HepG2 (cell line): Measurements from ENCODE around the gene CAPZA2. TPM values are rescaled to one million over a fixed set of nuclear protein-coding genes. Genes with fewer than 3 reads are reported as not detected.

Experiments used
- AHR ChIP-seq: IDR thresholded peaks from 2 replicates; pipeline ENCODE4 v1.6.1; 2018; ENCODE audit warnings: missing genetic modification reagents, missing compliant biosample characterization
- BCL6 ChIP-seq: IDR thresholded peaks from 2 replicates; pipeline ENCODE4 v1.6.1; 2016; ENCODE audit warnings: missing genetic modification reagents, missing compliant biosample characterization
- BCLAF1 ChIP-seq: fragments of 450-650 bp; IDR thresholded peaks from 2 replicates; pipeline ENCODE4 v1.6.1; 2017; ENCODE audit warnings: mild to moderate bottlenecking
- FOXK2 ChIP-seq: fragments of 450-650 bp; IDR thresholded peaks from 2 replicates; pipeline ENCODE4 v1.6.1; 2016
- HOXA7 ChIP-seq: sonication (generic); formaldehyde crosslinking; IDR thresholded peaks from 2 replicates; pipeline ENCODE4 v1.8.1; 2022; ENCODE audit warnings: mild to moderate bottlenecking, missing genetic modification reagents, moderate library complexity
- JUND ChIP-seq: sonication (generic); formaldehyde crosslinking; IDR thresholded peaks from 2 replicates; pipeline ENCODE4 v1.8.0; 2022; ENCODE audit warnings: mild to moderate bottlenecking, missing genetic modification reagents
- KAT7 ChIP-seq: IDR thresholded peaks from 2 replicates; pipeline ENCODE4 v1.6.1; 2018; ENCODE audit warnings: borderline replicate concordance, missing compliant biosample characterization
- KIAA2018 ChIP-seq: sonication (generic); formaldehyde crosslinking; IDR thresholded peaks from 2 replicates; pipeline ENCODE4 v1.5.0; 2020; ENCODE audit warnings: mild to moderate bottlenecking, missing genetic modification reagents, borderline replicate concordance
- POLR2AphosphoS2 ChIP-seq: IDR thresholded peaks from 2 replicates; pipeline ENCODE4 v1.6.1; 2011; ENCODE audit warnings: low read depth, low read length, improper control_type of control experiment
- ZNF225 ChIP-seq: sonication (generic); formaldehyde crosslinking; IDR thresholded peaks from 2 replicates; pipeline ENCODE4 v1.4.0; 2020; ENCODE audit warnings: mild to moderate bottlenecking, missing genetic modification reagents
- ZNF484 ChIP-seq: sonication (generic); formaldehyde crosslinking; IDR thresholded peaks from 2 replicates; pipeline ENCODE4 v1.5.1; 2020; ENCODE audit warnings: mild to moderate bottlenecking, low read depth, missing genetic modification reagents, borderline replicate concordance
- ZNF772 ChIP-seq: sonication (generic); formaldehyde crosslinking; IDR thresholded peaks from 2 replicates; pipeline ENCODE4 v1.5.0; 2020; ENCODE audit warnings: mild to moderate bottlenecking, missing genetic modification reagents
- ZSCAN31 ChIP-seq: sonication (generic); formaldehyde crosslinking; IDR thresholded peaks from 2 replicates; pipeline ENCODE4 v1.5.0; 2020; ENCODE audit warnings: low read depth, mild to moderate bottlenecking, missing genetic modification reagents
- polyA plus RNA-seq, 8 experiments: library from polyadenylated mRNA; depleted of rRNA in 3 of 8; stranded (reverse) in 7 of 8; unstranded in 1 of 8; fragments of >200 nt; fragmentation: Illumina TruSeq in 4 of 8; extraction: Trizol in 4 of 8; gene quantifications; 2 replicates each; pipeline versions ENCODE4 v1.2.1 to v1.2.3, GENCODE V29; 2011 to 2016; ENCODE audit warnings: low read depth in 4 of 8, missing spikeins in 1 of 8, mixed read lengths in 1 of 8; ENCODE audit not compliant: insufficient read depth in 1 of 8
- total RNA-seq, 5 experiments: library from RNA; depleted of rRNA; stranded (reverse); fragments of >200 nt; fragmentation: Illumina TruSeq; extraction: Trizol; gene quantifications; 2 replicates each; pipeline ENCODE4 v1.2.3, GENCODE V29; 2016; ENCODE audit warnings: low read depth in 1 of 5

CAPZA2 gene
- total and polyA plus RNA-seq, 2 of the 13 experiments (the other 11 are each of a cell fraction or from before 2014, with no cell fraction given) = 38.4 to 199 TPM

GRCh38 chr7:116829493-116829892 lies 32.9 kb upstream of the CAPZA2 start (continued):
- TF ChIP-seq KIAA2018 (CRISPR knock-in tag) = no peak
- TF ChIP-seq ZNF225 = no peak
- TF ChIP-seq AHR (CRISPR knock-in tag) = no peak
- TF ChIP-seq ZNF772 (CRISPR knock-in tag) = no peak
- TF ChIP-seq POLR2AphosphoS2 = no peak
- no peak for TF ChIP-seq BCLAF1
- no peak for TF ChIP-seq ZNF484 (CRISPR knock-in tag)
- TF ChIP-seq FOXK2 = no peak
- TF ChIP-seq ZSCAN31 (CRISPR knock-in tag) = no peak
- TF ChIP-seq JUND (CRISPR knock-in tag) = no peak
- no peak for TF ChIP-seq BCL6
- TF ChIP-seq HOXA7 (CRISPR knock-in tag) = no peak
- no peak for TF ChIP-seq KAT7
